Measurements from ENCODE around the gene NXNL1.

GRCh38 chr19:17421942-17422341, 38.8 kb downstream of the NXNL1 start:
- TF ChIP-seq CTCF (IDR thresholded peaks at IDR 0.05) (no peak), POLR2A (IDR thresholded peaks at IDR 0.05) (no peak)

All from uterus (tissue), 2 donors.